Measurements from ENCODE around the gene AMACR. TPM values are rescaled to one million over a fixed set of nuclear protein-coding genes. Genes with fewer than 3 reads are reported as not detected.

AMACR gene
- total RNA-seq, 1 experiment from 2014 or later, result 9.1 TPM

GRCh38 chr5:34054400-34054729 is 46.5 kb upstream of the AMACR start:
- no peaks in the 10 kb centered on the region for H3K27me3 Mint-ChIP-seq (ENCODE audit: unreplicated experiment)
- no peak overlapping the region for H3K4me3 Mint-ChIP-seq (ENCODE audit: low read depth, unreplicated experiment)
- H3K4me1 Mint-ChIP-seq (ENCODE audit: low read depth, unreplicated experiment), result no peaks in the 10 kb centered on the region
- no peaks in the 10 kb centered on the region for H3K9me3 Mint-ChIP-seq (ENCODE audit: low read depth, unreplicated experiment)
- CTCF ChIA-PET, result no interaction called here
- BruUV-seq (replicated peaks), result no TSS peak
- no peak for DNase-seq
- TF ChIP-seq CTCF (IDR thresholded peaks at IDR 0.05; ENCODE audit: unreplicated experiment), result no peak
- H3K27ac Mint-ChIP-seq (ENCODE audit: unreplicated experiment), result no peak overlapping the region
- intact Hi-C loops (cut with micrococcal nuclease; ENCODE audit: unreplicated experiment), result no loop called here
- H3K36me3 Mint-ChIP-seq (ENCODE audit: insufficient read depth, unreplicated experiment), result no peaks in the 10 kb centered on the region

DNA sequence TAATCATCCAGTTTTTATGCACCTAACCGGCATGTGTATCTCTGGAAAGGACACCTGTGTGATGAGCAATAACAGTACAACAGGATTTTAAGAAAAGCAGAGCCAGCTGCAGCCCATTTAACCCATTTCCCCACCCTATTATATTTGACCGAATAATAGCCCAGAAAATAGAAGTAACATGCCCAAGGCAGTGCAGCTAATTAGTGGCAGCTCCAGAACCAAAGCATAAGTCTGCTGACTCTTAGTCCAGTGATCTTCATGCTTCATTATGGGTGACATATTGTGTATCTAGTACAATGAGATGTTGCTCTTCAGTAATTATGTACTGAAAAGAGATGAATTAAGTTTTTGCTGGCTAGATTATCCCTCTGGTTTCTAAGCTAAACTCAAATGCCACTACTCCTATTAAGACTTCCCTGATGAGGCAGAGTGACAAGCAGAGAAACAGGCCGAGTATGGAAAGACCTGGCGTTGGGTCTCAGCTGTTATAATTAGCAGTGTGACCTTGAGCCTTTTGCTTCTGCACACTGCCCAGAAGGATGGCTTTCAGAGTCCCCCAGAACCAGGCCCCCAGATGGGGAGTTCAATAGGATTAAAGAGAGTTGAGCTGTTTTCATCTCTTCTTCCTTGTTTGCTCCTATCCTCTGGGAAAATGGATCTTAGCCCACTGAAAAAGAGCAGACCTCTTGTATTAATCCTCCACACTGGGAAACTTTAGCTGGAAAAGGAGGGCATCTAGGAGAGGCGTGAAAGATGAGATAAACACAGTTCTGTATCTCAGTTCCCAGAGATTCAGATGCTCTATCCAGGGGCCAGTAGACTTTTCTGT is 45.9 kb upstream of the AMACR start:
- no TSS peak for BruUV-seq (replicated peaks)
- CTCF ChIA-PET, result no interaction called here
- Mint-ChIP-seq H3K36me3 (ENCODE audit: insufficient read depth, unreplicated experiment) (no peaks in the 10 kb centered on the region), H3K27ac (ENCODE audit: unreplicated experiment) (no peak overlapping the region), H3K4me3 (ENCODE audit: low read depth, unreplicated experiment) (no peak overlapping the region), H3K9me3 (ENCODE audit: low read depth, unreplicated experiment) (no peaks in the 10 kb centered on the region), H3K27me3 (ENCODE audit: unreplicated experiment) (no peaks in the 10 kb centered on the region), H3K4me1 (ENCODE audit: low read depth, unreplicated experiment) (no peaks in the 10 kb centered on the region)
- intact Hi-C loops (cut with micrococcal nuclease; ENCODE audit: unreplicated experiment), result no loop called here
- no peak for TF ChIP-seq CTCF (IDR thresholded peaks at IDR 0.05; ENCODE audit: unreplicated experiment)
- no peak for DNase-seq

- no peaks in the 10 kb centered on the region for H3K36me3 Mint-ChIP-seq (ENCODE audit: insufficient read depth, unreplicated experiment)
- TF ChIP-seq CTCF (IDR thresholded peaks at IDR 0.05; ENCODE audit: unreplicated experiment), result no peak
- intact Hi-C loops (cut with micrococcal nuclease; ENCODE audit: unreplicated experiment), result no loop called here
- no peaks in the 10 kb centered on the region for H3K27me3 Mint-ChIP-seq (ENCODE audit: unreplicated experiment)
- CTCF ChIA-PET, result no interaction called here
- BruUV-seq (replicated peaks), result no TSS peak
- H3K9me3 Mint-ChIP-seq (ENCODE audit: low read depth, unreplicated experiment), result no peaks in the 10 kb centered on the region
- no peak overlapping the region for H3K27ac Mint-ChIP-seq (ENCODE audit: unreplicated experiment)
- no peaks in the 10 kb centered on the region for H3K4me1 Mint-ChIP-seq (ENCODE audit: low read depth, unreplicated experiment)
- no peak for DNase-seq
- H3K4me3 Mint-ChIP-seq (ENCODE audit: low read depth, unreplicated experiment), result no peak overlapping the region
Measured at GRCh38 chr5:34053133-34053532, 45.3 kb upstream of the AMACR start.

GRCh38 chr5:34051374-34051980 is 43.6 kb upstream of the AMACR start:
- intact Hi-C loops (cut with micrococcal nuclease; ENCODE audit: unreplicated experiment), result no loop called here
- Mint-ChIP-seq H3K4me1 (ENCODE audit: low read depth, unreplicated experiment) (no peaks in the 10 kb centered on the region), H3K27me3 (ENCODE audit: unreplicated experiment) (no peaks in the 10 kb centered on the region), H3K9me3 (ENCODE audit: low read depth, unreplicated experiment) (no peaks in the 10 kb centered on the region), H3K4me3 (ENCODE audit: low read depth, unreplicated experiment) (no peak overlapping the region), H3K27ac (ENCODE audit: unreplicated experiment) (no peak overlapping the region), H3K36me3 (ENCODE audit: insufficient read depth, unreplicated experiment) (no peaks in the 10 kb centered on the region)
- BruUV-seq (replicated peaks), result no TSS peak
- no peak for DNase-seq
- no peak for TF ChIP-seq CTCF (IDR thresholded peaks at IDR 0.05; ENCODE audit: unreplicated experiment)
- CTCF ChIA-PET, result no interaction called here

Measured in Calu3 (cell line).